HG03066 (cell line): ENCODE measurements around the gene MXRA5.
"Not testable (repeated sequence)": the region's sequence is repeated elsewhere in the genome, so short reads cannot be mapped to it uniquely, and the experiment has no call there.

Experiments used
- ATAC-seq: cut with Tn5 transposase; IDR thresholded peaks from one replicate; pipeline ENCODE4 v1.9.1; 2021; ENCODE audit warnings: low read depth; ENCODE audit not compliant: unreplicated experiment

MXRA5 gene

GRCh38 chrX:3340016-3340415 lies 6.4 kb downstream of the MXRA5 start:
- no peak for ATAC-seq

- no peak for ATAC-seq
These were observed 19.8 kb downstream of the MXRA5 start for GRCh38 chrX:3326681-3327080.

GRCh38 chrX:3320471-3321046 lies 25.9 kb downstream of the MXRA5 start:
- ATAC-seq = no peak

GRCh38 chrX:3317191-3317718 lies 29.2 kb downstream of the MXRA5 start:
- no peak for ATAC-seq

- ATAC-seq = no peak
These were observed 34.3 kb downstream of the MXRA5 start for GRCh38 chrX:3312109-3312508.

- no peak for ATAC-seq
These were observed 38.6 kb downstream of the MXRA5 start for GRCh38 chrX:3307881-3308280.

GRCh38 chrX:3299636-3300035 lies 46.8 kb downstream of the MXRA5 start:
- no peak for ATAC-seq

GRCh38 chrX:3295731-3296130 lies 50.7 kb downstream of the MXRA5 start:
- no peak for ATAC-seq

- no peak for ATAC-seq
These were observed 53.2 kb downstream of the MXRA5 start for GRCh38 chrX:3293251-3293650.

GRCh38 chrX:3290561-3290960 lies 55.9 kb downstream of the MXRA5 start:
- ATAC-seq = no peak

GRCh38 chrX:3286196-3286945 lies 60.1 kb downstream of the MXRA5 start:
- no peak for ATAC-seq

- no peak for ATAC-seq
These were observed 65.7 kb downstream of the MXRA5 start for GRCh38 chrX:3280706-3281105.

GRCh38 chrX:3273668-3274067 lies 72.8 kb downstream of the MXRA5 start:
- ATAC-seq = not testable (repeated sequence)

GRCh38 chrX:3271834-3272186 lies 74.6 kb downstream of the MXRA5 start:
- ATAC-seq = no peak

GRCh38 chrX:3271183-3271833 lies 75.1 kb downstream of the MXRA5 start:
- ATAC-seq = no peak

GRCh38 chrX:3268829-3269228 lies 77.6 kb downstream of the MXRA5 start:
- ATAC-seq = no peak

GRCh38 chrX:3263681-3264126 lies 82.7 kb downstream of the MXRA5 start:
- ATAC-seq = no peak

GRCh38 chrX:3262901-3263300 lies 83.6 kb downstream of the MXRA5 start:
- no peak for ATAC-seq
